Neural progenitor cell (in vitro differentiated cells): ENCODE measurements around the gene ACTRT2. TPM values are rescaled to one million over a fixed set of nuclear protein-coding genes. Genes with fewer than 3 reads are reported as not detected.

Experiments
- DNase-seq: peaks from one replicate; pipeline ENCODE4 v3.0.0-alpha.2; 2016; ENCODE audit warnings: low spot score
- H2AFZ ChIP-seq: fragments of 200-600 bp; sonication (generic); replicated peaks from 2 replicates; pipeline ENCODE4 v1.6.1; 2016; ENCODE audit warnings: antibody characterized with exemption
- H3F3A ChIP-seq: fragments of 200-600 bp; sonication (generic); 2 replicates; pipeline ENCODE4 v1.6.1; 2016; ENCODE audit warnings: antibody characterized with exemption, low read depth
- H3K27ac ChIP-seq: fragments of 200-600 bp; sonication (generic); 2 replicates; pipeline ENCODE4 v1.5.1; 2016; ENCODE audit warnings: mild to moderate bottlenecking
- H3K27me3 ChIP-seq: fragments of 200-600 bp; sonication (generic); 2 replicates; pipeline ENCODE4 v1.6.1; 2016; ENCODE audit warnings: mild to moderate bottlenecking, moderate library complexity
- H3K36me3 ChIP-seq: fragments of 200-600 bp; sonication (generic); 2 replicates; pipeline ENCODE4 v1.5.1; 2016
- H3K4me1 ChIP-seq: fragments of 200-600 bp; sonication (generic); 2 replicates; pipeline ENCODE4 v1.6.1; 2016; ENCODE audit warnings: mixed run types
- H3K4me2 ChIP-seq: fragments of 200-600 bp; sonication (generic); 2 replicates; pipeline ENCODE4 v1.6.1; 2016
- H3K4me3 ChIP-seq: fragments of 200-600 bp; sonication (generic); 2 replicates; pipeline ENCODE4 v1.5.1; 2016
- H3K79me2 ChIP-seq: fragments of 200-600 bp; sonication (generic); 2 replicates; pipeline ENCODE4 v1.6.1; 2016; ENCODE audit warnings: low read depth
- H3K9ac ChIP-seq: fragments of 200-600 bp; sonication (generic); 2 replicates; pipeline ENCODE4 v1.6.1; 2016
- H3K9me3 ChIP-seq: fragments of 200-600 bp; sonication (generic); 2 replicates; pipeline ENCODE4 v1.5.1; 2016; ENCODE audit warnings: low read depth
- H4K20me1 ChIP-seq: fragments of 200-600 bp; sonication (generic); 2 replicates; pipeline ENCODE4 v1.6.1; 2016; ENCODE audit warnings: low read depth
- H3K27ac Mint-ChIP-seq: 3 replicates; pipeline ENCODE4 v1.8.0; 2021; ENCODE audit warnings: mixed read lengths
- H3K27me3 Mint-ChIP-seq: 2 replicates; pipeline ENCODE4 v1.8.0; 2022; ENCODE audit warnings: low read depth, mild to moderate bottlenecking, inconsistent platforms, moderate library complexity, mixed read lengths; ENCODE audit not compliant: insufficient read depth
- H3K36me3 Mint-ChIP-seq: 3 replicates; pipeline ENCODE4 v1.8.0; 2021; ENCODE audit warnings: mixed read lengths
- H3K4me1 Mint-ChIP-seq: 3 replicates; pipeline ENCODE4 v1.8.0; 2021; ENCODE audit warnings: mixed read lengths
- H3K4me3 Mint-ChIP-seq: 3 replicates; pipeline ENCODE4 v1.8.0; 2021; ENCODE audit warnings: mild to moderate bottlenecking, moderate library complexity, mixed read lengths
- H3K9me3 Mint-ChIP-seq: 3 replicates; pipeline ENCODE4 v1.8.0; 2020; ENCODE audit warnings: mixed read lengths
- CTCF ChIP-seq: fragments of 200-600 bp; sonication (generic); IDR thresholded peaks from 2 replicates; pipeline ENCODE4 v1.5.1; 2017; ENCODE audit warnings: antibody characterized with exemption, mild to moderate bottlenecking
- EZH2 ChIP-seq: fragments of 200-600 bp; sonication (generic); IDR thresholded peaks from 2 replicates; pipeline ENCODE4 v1.6.1; 2017; ENCODE audit warnings: antibody characterized with exemption, mild to moderate bottlenecking, moderate library complexity
- EZH2phosphoT487 ChIP-seq: fragments of 200-600 bp; sonication (generic); IDR thresholded peaks from 2 replicates; pipeline ENCODE4 v1.6.1; 2017; ENCODE audit warnings: antibody characterized with exemption
- total RNA-seq: library from RNA; depleted of rRNA; stranded (reverse); fragments of >200 nt; gene quantifications from 2 replicates; pipeline ENCODE4 v1.2.3, GENCODE V29; 2015; ENCODE audit warnings: low replicate concordance

Gene ACTRT2
- total RNA-seq, 1 donor from 2014 or later = not detected

- H3K27me3 Mint-ChIP-seq = peaks cover 8% of the 10 kb centered on the region
- H3K27ac ChIP-seq = no peak overlapping the region
- H3K4me1 ChIP-seq = no peaks in the 10 kb centered on the region
- no peaks in the 10 kb centered on the region for H3K4me1 Mint-ChIP-seq
- no peak overlapping the region for H3K27ac Mint-ChIP-seq
- no peak for DNase-seq
- H3K9ac ChIP-seq = no peak overlapping the region
- H3F3A ChIP-seq = no peaks in the 10 kb centered on the region
- no peaks in the 10 kb centered on the region for H3K36me3 Mint-ChIP-seq
- H3K9me3 ChIP-seq = peaks cover under 1% of the 10 kb centered on the region
- no peaks in the 10 kb centered on the region for H3K27me3 ChIP-seq
- TF ChIP-seq EZH2 = no peak
- TF ChIP-seq EZH2phosphoT487 = no peak
- no peak for TF ChIP-seq CTCF
- no peaks in the 10 kb centered on the region for H3K36me3 ChIP-seq
- H3K4me3 ChIP-seq = no peak overlapping the region
- no peak overlapping the region for H3K4me3 Mint-ChIP-seq
- H3K4me2 ChIP-seq = no peak overlapping the region
- peaks cover 23% of the 10 kb centered on the region for H3K9me3 Mint-ChIP-seq
- no peaks in the 10 kb centered on the region for H4K20me1 ChIP-seq
- no peaks in the 10 kb centered on the region for H3K79me2 ChIP-seq
- H2AFZ ChIP-seq = no peak overlapping the region
Observed at GRCh38 chr1:2991753-2992495, 29.3 kb upstream of the ACTRT2 start.

GRCh38 chr1:2998503-2999100, 22.7 kb upstream of the ACTRT2 start:
- Mint-ChIP-seq H3K36me3 (no peaks in the 10 kb centered on the region), H3K4me3 (no peak overlapping the region), H3K27ac (no peak overlapping the region), H3K9me3 (peaks cover 19% of the 10 kb centered on the region), H3K27me3 (peaks cover 11% of the 10 kb centered on the region), H3K4me1 (no peaks in the 10 kb centered on the region)
- H3K9me3 ChIP-seq = peaks cover 5% of the 10 kb centered on the region
- H3K9ac ChIP-seq = no peak overlapping the region
- H3K4me1 ChIP-seq = no peaks in the 10 kb centered on the region
- H3K27ac ChIP-seq = no peak overlapping the region
- TF ChIP-seq CTCF = no peak
- no peak overlapping the region for H3K4me2 ChIP-seq
- H3K36me3 ChIP-seq = no peaks in the 10 kb centered on the region
- no peaks in the 10 kb centered on the region for H3K79me2 ChIP-seq
- H3K4me3 ChIP-seq = no peak overlapping the region
- no peaks in the 10 kb centered on the region for H4K20me1 ChIP-seq
- H3F3A ChIP-seq = no peaks in the 10 kb centered on the region
- no peaks in the 10 kb centered on the region for H3K27me3 ChIP-seq
- H2AFZ ChIP-seq = no peak overlapping the region
- DNase-seq = no peak

GRCh38 chr1:2999138-2999537, 22.1 kb upstream of the ACTRT2 start:
- Histone ChIP-seq H2AFZ (no peak overlapping the region), H3K9me3 (peaks cover 5% of the 10 kb centered on the region), H3K4me3 (no peak overlapping the region), H3K4me1 (no peaks in the 10 kb centered on the region), H3K9ac (no peak overlapping the region), H4K20me1 (no peaks in the 10 kb centered on the region), H3K79me2 (no peaks in the 10 kb centered on the region), H3K36me3 (no peaks in the 10 kb centered on the region), H3K27me3 (no peaks in the 10 kb centered on the region), H3K27ac (no peak overlapping the region), H3F3A (no peaks in the 10 kb centered on the region), H3K4me2 (no peak overlapping the region)
- H3K9me3 Mint-ChIP-seq = peaks cover 15% of the 10 kb centered on the region
- TF ChIP-seq EZH2phosphoT487 (no peak), EZH2 (no peak), CTCF (no peak)
- no peak overlapping the region for H3K4me3 Mint-ChIP-seq
- H3K4me1 Mint-ChIP-seq = no peaks in the 10 kb centered on the region
- no peak for DNase-seq
- no peak overlapping the region for H3K27ac Mint-ChIP-seq
- peaks cover 11% of the 10 kb centered on the region for H3K27me3 Mint-ChIP-seq
- no peaks in the 10 kb centered on the region for H3K36me3 Mint-ChIP-seq
